Uterus (tissue), 2 donors: ENCODE results near the gene ST3GAL5.

ENCODE experiments used
- CTCF ChIP-seq, 4 experiments: fragments of 200-600 bp in 2 of 4; fragments of 450-650 bp in 2 of 4; sonication (generic) in 2 of 4; IDR thresholded peaks; one replicate each; pipeline ENCODE4 v1.5.1; 2016 to 2019; ENCODE audit warnings: antibody characterized with exemption in 4 of 4, mild to moderate bottlenecking in 2 of 4, moderate library complexity in 1 of 4
- POLR2A ChIP-seq, 2 donors: fragments of 450-650 bp; IDR thresholded peaks; one replicate each; pipeline ENCODE4 v1.6.1; 2016; ENCODE audit warnings: antibody characterized with exemption in 2 of 2, mild to moderate bottlenecking in 1 of 2, moderate library complexity in 1 of 2

- TF ChIP-seq CTCF (IDR thresholded peaks at IDR 0.05), result no peak
- TF ChIP-seq POLR2A (IDR thresholded peaks at IDR 0.05), result no peak
Observed at GRCh38 chr2:85802354-85803103, 86.3 kb downstream of the ST3GAL5 start.
